ENCODE data around the gene KRTAP20-3.

Gene KRTAP20-3

GRCh38 chr21:30642564-30642963 is at the start of gene KRTAP20-3:
KRTAP20-3 (plus strand) TSS chr21:30642864.
- DNase-seq (ENCODE audit: low read depth) = no peak

GRCh38 chr21:30598802-30599201 is 43.9 kb upstream of the KRTAP20-3 start, which contains the start of gene KRTAP6-2:
KRTAP6-2 (minus strand) TSS chr21:30598902; CDS start chr21:30598874, 28 bp downstream.
- DNase-seq (ENCODE audit: low read depth) = no peak

- DNase-seq (ENCODE audit: low read depth) = no peak
Measured at GRCh38 chr21:30600787-30601186, 41.9 kb upstream of the KRTAP20-3 start, which contains the start of gene KRTAP22-1. KRTAP22-1 (plus strand) TSS chr21:30601087.

- DNase-seq (ENCODE audit: low read depth) = no peak
Measured at GRCh38 chr21:30605968-30606367, 36.7 kb upstream of the KRTAP20-3 start.

DNA sequence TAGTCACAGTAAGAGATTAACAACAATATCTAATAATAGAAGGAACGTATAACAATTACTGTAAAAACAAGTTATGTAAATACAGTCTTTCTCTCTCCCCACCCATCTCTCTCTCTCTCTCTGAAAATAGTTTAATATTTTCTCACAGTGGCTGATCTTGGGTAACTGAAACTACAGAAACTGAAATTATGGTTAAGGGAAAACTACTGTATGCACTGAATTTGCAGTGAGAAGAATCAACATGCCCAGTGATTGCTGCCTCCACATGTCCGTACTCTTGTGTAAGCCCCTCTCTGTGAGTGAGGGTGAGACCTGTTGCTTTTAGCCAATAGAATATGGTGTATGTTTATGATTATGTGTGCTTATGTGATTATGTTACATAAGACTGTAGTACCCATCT is 30.5 kb upstream of the KRTAP20-3 start:
- no peak for DNase-seq (ENCODE audit: low read depth)

DNA sequence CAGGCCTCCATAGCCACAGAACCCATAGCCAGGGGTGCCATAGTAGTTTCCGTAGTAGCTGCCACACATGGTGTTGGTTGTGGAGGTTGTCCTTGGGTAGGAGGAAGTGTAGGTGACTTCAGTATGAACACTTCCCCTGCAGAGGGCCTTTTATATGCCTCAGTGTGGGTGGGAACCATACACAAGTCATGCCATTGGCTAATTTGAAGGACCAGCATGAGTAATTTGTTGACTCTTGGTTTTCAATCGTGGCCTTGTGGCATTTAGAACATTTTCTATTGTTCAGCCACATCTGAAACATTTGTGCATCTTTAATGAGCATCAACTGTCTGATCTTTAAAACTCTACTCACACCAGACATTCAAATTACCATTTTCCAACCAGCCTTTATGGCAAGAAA is 28.8 kb upstream of the KRTAP20-3 start, which contains the start of gene KRTAP6-1:
TSS of gene KRTAP6-1 (minus strand) at position 95 of the 400 bp plus-strand sequence. CDS start at position 69, 26 bp downstream.
- DNase-seq (ENCODE audit: low read depth) = no peak

DNA sequence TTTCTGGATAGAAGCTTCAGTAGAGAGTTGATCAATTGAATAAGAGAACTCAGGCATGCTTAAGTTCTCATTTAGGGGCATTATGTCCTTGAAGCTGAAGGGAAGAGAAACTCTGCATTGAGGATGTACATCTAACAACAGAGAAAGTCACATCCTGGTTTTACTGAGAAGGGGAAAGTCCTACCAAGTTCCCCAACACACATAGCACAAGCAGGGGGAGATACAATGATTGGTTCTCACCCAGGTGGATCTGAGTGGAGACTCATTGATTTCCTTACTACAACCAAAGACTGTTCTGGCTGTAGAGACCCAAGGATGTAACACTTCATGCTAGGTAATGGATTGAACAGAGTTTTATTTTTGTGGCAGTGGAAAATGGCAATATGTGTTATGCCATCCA is 27.5 kb upstream of the KRTAP20-3 start:
- DNase-seq (ENCODE audit: low read depth) = no peak

GRCh38 chr21:30616125-30616524 is 26.5 kb upstream of the KRTAP20-3 start, which contains the start of gene KRTAP20-1:
KRTAP20-1 (plus strand) TSS chr21:30616425; CDS start chr21:30616455, 30 bp downstream.
- DNase-seq (ENCODE audit: low read depth) = no peak

DNA sequence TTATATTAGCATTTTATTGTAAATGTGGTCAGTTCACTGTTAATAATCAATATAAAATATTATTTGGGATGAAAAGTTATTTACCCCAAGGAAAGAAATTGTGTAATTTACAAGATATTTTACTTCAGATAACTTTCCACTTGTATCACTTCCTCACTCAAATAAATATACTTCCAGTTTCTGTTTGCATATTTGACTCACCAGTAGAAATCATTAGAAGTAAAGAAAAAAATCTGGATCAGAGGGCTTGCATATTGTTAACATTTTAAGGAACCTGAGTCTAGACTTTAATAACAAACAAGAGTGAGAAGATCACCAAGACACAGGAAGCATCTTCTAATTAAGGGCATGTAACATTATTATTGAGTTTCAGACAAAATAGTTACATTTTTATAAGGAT is 22.6 kb upstream of the KRTAP20-3 start:
- DNase-seq (ENCODE audit: low read depth) = no peak

DNA sequence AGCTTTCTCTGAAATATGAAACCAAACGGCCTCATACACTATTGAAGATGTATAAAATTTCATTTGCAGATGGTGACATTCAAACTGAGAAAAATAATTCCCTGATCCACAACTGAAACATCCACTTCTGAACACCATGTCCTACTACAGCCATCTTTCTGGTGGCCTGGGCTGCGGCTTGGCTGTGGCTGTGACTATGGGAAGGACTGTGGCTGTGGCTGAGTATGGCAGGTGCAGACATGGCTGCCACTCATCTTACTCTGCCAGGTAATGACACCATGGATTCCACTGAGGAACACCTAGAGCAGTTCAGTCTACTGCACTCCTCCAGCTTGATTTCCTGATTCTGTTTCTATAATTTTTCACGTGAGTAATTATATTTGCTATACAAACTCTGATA is 22.1 kb upstream of the KRTAP20-3 start, which contains the start of gene KRTAP20-4:
TSS of gene KRTAP20-4 (plus strand) at position 106 of the 400 bp plus-strand sequence.
- no peak for DNase-seq (ENCODE audit: low read depth)

DNA sequence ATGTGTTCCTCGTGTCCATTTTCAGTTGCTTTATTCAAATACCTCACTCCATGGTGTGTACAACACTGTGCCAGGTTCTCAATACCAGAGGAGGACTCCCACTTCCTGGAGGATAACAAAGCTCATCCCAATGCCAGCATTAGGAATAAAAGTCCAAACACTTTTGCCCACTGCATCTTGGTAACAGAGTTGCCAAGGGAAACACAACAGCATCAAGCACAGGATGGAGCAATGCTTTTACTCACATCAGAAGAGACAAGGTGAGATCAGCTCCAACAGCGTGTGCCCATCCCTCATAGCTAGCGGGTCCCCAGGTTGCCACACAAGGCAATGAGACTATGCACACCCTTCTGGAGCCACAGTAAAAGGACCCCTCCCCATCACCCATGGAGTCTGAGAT is 19.3 kb upstream of the KRTAP20-3 start:
- no peak for DNase-seq (ENCODE audit: low read depth)

- no peak for DNase-seq (ENCODE audit: low read depth)
Measured at GRCh38 chr21:30625449-30626165, 17.1 kb upstream of the KRTAP20-3 start.

DNA sequence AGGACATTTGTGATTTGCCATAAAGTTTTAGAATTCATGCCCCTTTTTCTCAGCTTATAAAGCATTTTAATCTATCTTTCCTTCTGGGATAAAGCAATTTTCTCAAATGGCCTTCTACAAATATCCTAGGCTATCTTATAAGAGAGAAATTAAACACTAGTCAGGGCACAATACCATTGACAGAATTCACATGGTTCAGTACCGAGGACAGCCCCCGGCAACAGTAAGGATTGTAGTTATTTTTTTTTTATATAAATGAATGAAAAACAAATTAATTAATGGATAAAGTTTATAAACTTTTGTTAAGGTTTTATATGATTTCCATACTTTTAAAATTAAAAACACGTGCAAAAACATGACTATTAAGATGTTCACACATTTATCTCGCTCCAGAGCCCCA is 14.6 kb upstream of the KRTAP20-3 start:
- no peak for DNase-seq (ENCODE audit: low read depth)

GRCh38 chr21:30629200-30629599 is 13.5 kb upstream of the KRTAP20-3 start:
- DNase-seq (ENCODE audit: low read depth) = no peak

DNA sequence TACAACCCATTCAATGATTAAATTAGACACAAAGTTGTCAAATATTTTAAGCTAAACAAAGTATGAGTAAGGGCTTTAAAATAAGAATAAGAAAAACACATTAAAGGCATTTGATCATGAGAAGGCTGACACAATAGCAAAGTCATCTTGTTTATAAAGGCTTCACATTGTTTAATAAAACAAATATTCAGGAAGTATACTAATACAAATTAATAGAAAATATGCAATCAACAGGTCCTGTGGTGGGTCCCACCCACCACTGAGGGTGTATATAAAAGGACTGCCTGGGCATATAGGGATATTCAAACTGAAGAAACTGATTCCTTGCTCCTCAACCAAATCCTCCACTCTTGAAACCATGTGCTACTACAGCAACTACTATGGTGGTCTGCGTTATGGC is 7.8 kb upstream of the KRTAP20-3 start, which contains the start of gene KRTAP20-2:
TSS of gene KRTAP20-2 (plus strand) at position 301 of the 400 bp plus-strand sequence. CDS start at position 359, 58 bp downstream.
- no peak for DNase-seq (ENCODE audit: low read depth)

DNA sequence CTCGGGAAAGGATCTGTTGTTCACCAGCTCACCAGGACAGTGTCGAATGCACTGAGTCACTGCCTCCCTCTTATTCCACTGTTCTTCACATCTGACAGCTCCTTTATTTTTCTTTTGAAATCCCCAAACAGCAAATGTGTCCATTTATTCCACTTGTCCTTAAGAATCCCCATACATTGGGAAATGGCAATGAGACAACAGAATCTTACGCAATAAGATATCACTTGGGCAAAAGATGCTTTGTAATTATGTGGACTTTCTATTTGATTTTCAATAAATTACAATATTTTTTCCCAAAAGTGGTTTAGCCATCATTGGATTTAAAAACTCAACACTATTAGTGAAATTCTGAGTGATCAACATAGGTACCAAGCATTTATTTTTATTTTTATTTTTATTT is 4.0 kb upstream of the KRTAP20-3 start:
- no peak for DNase-seq (ENCODE audit: low read depth)

GRCh38 chr21:30646904-30647414 is 4.3 kb downstream of the KRTAP20-3 start:
- DNase-seq (ENCODE audit: low read depth) = no peak

DNA sequence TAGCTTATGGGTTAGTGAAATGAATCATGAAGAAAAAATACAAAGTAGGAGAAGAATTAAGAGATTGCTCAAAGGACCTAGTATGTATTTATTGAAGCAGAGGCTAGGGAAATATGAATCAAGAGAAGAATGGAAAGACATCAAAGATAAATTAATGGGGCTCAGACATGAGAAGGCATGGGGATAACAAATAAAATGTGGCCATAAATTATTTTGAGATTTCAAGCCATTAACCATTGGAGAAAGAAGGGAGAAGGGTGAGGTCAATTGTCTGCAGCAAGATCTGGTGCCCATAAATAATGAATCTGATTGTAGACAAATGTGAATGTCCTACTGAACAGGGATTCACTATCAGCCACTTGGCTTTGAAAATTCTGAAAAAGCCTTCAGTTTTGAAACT is 10.2 kb downstream of the KRTAP20-3 start:
- no peak for DNase-seq (ENCODE audit: low read depth)

DNA sequence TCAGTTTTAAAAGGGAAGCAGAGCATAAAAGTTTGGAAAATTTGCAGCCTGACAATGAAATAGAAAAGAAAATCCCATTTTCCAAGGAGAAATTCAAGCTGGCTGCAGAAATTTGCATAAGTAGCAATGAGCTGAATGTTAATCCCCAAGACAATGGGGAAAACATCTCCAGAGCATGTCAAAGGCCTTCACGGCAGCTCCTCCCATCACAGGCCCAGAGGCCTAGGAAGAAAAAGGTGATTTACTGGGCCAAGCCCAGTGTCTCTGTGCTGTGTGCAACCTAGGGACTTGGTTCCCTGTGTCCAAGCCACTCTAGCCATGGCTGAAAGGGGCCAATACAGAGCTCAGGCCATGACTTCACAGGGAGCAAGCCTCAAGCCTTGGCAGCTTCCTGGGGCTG is 26.1 kb downstream of the KRTAP20-3 start:
- DNase-seq (ENCODE audit: low read depth) = no peak

DNA sequence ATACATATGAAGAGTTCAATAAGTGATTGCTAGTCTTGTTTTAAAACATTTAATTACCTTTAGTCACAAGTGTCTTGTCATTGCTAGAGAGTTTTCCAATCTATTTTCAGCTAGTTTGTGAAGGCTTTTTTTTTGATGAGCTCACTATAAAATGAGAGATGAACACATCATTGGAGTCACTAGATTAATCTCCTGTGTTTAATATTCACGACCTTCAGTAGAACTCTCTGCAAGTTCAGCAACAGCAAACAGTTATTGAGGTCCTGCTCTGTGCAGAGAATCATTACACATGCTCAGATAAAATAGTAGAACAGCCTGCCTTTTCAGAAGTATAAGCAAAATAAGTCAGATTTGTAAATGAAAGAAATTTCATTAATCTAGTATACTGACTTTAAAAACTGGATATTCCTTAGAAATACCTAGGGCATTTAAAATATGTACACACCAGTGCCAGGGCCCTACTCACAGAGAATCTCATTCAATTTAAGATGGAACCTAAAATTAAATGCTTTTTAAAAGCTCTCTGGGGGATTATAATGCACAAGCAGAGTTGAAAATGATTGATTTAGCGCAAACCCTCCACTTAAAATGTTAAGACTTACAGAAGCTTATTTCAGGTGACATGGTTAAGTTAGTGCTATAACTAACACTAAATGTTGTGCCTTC is 30.5 kb downstream of the KRTAP20-3 start:
- no peak for DNase-seq (ENCODE audit: low read depth)

DNA sequence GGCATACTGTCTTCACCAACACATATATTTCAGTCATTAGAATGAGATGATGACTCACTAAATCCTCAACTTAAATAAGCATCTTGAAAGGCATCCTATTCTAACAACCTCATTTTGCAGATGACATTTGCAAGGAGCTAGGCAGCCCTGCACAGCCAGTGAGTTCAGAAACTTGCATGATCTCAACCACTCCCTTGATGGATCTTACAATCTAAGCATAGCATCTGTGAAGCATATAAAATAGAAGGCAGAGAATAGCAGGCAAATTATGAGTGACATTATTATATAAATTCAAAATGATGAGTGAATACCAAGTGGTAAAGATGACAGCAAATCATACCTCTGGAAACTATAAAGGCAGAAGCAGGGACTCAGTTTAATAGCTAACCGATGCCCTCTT is 31.6 kb downstream of the KRTAP20-3 start:
- no peak for DNase-seq (ENCODE audit: low read depth)

DNA sequence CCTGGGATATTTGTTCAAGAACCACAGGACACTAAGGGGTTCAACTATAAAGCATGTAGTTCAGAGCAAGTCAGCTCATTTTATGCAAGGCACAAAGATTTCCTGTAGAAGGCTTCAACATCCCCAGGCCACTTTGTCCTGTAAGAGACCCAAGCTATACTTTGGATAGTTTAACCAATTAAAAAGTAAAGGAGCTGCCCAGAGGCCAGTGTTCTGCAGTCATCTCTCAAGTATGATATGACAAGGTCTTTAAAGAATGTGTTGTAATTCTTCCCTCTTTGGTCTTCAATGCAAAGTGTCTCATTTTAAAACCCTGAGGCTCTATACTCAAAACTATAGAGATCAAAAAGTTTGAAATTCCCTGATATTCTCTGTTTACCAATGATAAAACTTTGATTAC is 34.1 kb downstream of the KRTAP20-3 start:
- no peak for DNase-seq (ENCODE audit: low read depth)

DNA sequence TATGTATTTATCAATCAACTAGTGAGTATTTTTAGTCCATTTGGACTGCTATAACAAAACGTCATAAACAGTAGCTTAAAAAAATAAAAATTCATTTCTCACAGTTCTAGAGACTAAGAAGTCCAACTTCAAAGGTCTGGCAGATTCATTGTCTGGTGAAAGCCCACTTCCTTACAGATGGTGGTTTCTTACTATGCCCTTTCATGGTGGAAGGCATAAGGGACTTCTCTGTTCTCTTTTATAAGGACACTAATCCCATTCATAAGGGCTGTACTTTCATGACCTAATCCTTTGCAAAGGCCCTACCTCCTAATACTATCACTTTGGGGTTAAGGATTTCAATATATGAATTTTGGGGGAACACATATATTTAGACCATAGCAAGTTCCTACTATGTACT is 37.9 kb downstream of the KRTAP20-3 start:
- no peak for DNase-seq (ENCODE audit: low read depth)

All from ELR (cell line).